ENCODE measurements around the gene BMPR2. TPM values are rescaled to one million over a fixed set of nuclear protein-coding genes. Genes with fewer than 3 reads are reported as not detected.
A peak's percentile ranks its signal among the peaks of the same experiment; 100 is the strongest.

Gene BMPR2
- total RNA-seq, 1 donor from 2014 or later = 88.9 TPM

DNA sequence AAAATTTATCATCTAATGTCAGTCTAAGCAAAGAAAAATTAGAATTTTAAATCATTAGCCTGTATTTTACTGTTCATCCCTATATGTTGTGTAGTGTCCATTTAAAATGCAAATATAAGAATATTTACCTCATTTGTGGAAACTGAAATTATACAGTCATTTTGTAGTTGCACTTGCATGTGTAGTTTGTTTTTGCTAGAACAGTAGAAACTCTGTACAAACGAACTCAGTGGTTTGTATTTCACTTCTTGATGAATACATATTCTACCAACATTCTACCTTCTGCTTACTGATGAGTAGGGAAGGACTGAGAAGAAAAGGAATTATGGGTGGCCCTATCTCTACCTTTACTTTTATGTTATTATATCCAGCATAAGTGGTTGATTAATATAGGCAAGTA, 29.7 kb downstream of the BMPR2 start:
- TF ChIP-seq, protein P1, sequence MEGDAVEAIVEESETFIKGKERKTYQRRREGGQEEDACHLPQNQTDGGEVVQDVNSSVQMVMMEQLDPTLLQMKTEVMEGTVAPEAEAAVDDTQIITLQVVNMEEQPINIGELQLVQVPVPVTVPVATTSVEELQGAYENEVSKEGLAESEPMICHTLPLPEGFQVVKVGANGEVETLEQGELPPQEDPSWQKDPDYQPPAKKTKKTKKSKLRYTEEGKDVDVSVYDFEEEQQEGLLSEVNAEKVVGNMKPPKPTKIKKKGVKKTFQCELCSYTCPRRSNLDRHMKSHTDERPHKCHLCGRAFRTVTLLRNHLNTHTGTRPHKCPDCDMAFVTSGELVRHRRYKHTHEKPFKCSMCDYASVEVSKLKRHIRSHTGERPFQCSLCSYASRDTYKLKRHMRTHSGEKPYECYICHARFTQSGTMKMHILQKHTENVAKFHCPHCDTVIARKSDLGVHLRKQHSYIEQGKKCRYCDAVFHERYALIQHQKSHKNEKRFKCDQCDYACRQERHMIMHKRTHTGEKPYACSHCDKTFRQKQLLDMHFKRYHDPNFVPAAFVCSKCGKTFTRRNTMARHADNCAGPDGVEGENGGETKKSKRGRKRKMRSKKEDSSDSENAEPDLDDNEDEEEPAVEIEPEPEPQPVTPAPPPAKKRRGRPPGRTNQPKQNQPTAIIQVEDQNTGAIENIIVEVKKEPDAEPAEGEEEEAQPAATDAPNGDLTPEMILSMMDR (IDR thresholded peaks at IDR 0.05; ENCODE audit: unreplicated experiment) = no peak
- peak overlapping the region; percentile 82 for H3K27ac Mint-ChIP-seq (ENCODE audit: unreplicated experiment)
- no peak overlapping the region for H3K4me3 Mint-ChIP-seq (ENCODE audit: unreplicated experiment)
- peaks cover 36% of the 10 kb centered on the region for H3K4me1 Mint-ChIP-seq (ENCODE audit: unreplicated experiment)
- H3K27me3 Mint-ChIP-seq (ENCODE audit: unreplicated experiment) = peaks cover 1% of the 10 kb centered on the region
- DNase-seq (ENCODE audit: low spot score) = no peak
- H3K36me3 Mint-ChIP-seq (ENCODE audit: low read depth, unreplicated experiment) = peaks cover 3% of the 10 kb centered on the region
- no peaks in the 10 kb centered on the region for H3K9me3 Mint-ChIP-seq (ENCODE audit: unreplicated experiment)

DNA sequence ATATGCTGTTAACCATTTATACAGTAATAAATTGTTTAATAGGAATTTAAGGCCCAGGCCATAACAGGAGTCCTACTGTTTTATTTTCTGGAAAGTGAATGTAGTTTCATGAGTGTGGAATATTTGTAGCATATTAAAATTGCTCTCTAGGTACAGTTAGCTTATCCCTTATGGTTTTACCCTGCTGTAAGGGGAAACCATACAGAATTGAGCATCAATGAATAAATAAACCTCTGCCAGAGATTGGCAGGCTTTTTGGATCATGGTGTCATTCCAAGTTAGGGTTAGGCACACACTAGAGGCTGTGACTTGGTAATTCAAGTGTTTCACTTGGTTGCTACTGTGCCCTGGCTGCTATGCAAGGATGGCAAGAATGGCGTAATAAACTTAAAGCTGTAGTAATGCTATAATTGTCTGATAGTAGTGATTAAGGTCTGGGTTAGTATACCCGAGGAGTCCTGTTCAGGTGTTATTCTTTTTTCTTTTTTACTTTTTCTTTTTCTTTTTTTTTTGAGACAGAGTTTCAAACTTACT, 30.4 kb downstream of the BMPR2 start:
- Mint-ChIP-seq H3K4me1 (ENCODE audit: unreplicated experiment) (peaks cover 43% of the 10 kb centered on the region), H3K27ac (ENCODE audit: unreplicated experiment) (no peak overlapping the region), H3K4me3 (ENCODE audit: unreplicated experiment) (no peak overlapping the region), H3K9me3 (ENCODE audit: unreplicated experiment) (no peaks in the 10 kb centered on the region), H3K27me3 (ENCODE audit: unreplicated experiment) (peaks cover 1% of the 10 kb centered on the region), H3K36me3 (ENCODE audit: low read depth, unreplicated experiment) (peaks cover 3% of the 10 kb centered on the region)
- TF ChIP-seq, protein P1 (IDR thresholded peaks at IDR 0.05; ENCODE audit: unreplicated experiment) = no peak
- DNase-seq (ENCODE audit: low spot score) = no peak

DNA sequence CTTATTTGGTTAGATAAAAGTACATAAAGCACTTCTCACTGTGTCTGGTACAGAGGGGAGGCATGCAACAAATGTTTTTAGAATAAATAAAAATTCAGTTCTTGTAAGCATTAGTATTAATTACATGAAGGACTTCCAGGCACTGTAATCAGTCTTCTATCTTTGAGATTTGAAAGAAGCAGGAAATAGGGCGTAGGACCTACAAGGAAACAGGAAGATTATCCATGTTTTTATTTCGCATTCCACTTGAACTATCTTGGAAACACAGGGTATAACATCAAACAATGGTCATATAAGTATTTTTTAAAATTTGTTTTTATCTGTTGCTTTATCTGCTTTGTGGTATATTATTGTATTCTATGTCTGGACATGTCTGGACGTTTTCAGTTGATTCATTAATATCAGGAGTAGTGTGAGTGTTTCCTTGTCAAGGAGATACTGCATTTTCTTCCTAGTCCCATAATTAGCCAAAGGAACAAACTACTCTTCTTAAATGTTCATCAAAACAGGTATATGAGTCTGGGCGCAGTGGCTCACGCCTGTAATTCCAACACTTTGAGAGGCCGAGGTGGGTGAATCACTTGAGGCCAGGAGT, 32.5 kb downstream of the BMPR2 start:
- DNase-seq (ENCODE audit: low spot score) = no peak

DNA sequence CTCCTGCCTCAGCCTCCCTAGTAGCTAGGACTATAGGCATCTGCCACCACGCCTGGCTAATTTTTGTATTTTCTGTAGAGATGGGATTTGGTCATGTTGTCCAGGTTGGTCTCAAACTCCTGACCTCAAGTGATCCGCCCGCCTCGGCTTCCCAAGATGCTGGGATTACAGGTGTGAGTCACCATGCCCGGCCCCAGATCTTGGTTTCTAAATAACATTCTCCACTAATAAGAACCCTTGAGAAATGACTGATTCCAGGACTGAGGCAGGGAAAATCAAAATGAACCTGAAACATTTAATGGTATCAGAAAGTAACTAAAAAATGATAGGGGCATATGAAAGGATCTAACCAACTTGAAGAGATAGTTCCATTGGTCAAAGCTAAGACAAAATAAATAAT, 34.0 kb downstream of the BMPR2 start:
- TF ChIP-seq, protein P1 (IDR thresholded peaks at IDR 0.05; ENCODE audit: unreplicated experiment) = no peak
- Mint-ChIP-seq H3K27me3 (ENCODE audit: unreplicated experiment) (peaks cover 1% of the 10 kb centered on the region), H3K27ac (ENCODE audit: unreplicated experiment) (peak overlapping the region; percentile 89), H3K4me3 (ENCODE audit: unreplicated experiment) (peak overlapping the region; percentile 31), H3K36me3 (ENCODE audit: low read depth, unreplicated experiment) (no peaks in the 10 kb centered on the region), H3K4me1 (ENCODE audit: unreplicated experiment) (peaks cover 53% of the 10 kb centered on the region), H3K9me3 (ENCODE audit: unreplicated experiment) (no peaks in the 10 kb centered on the region)
- DNase-seq (ENCODE audit: low spot score) = no peak

More for the DNA sequence above, 32.5 kb downstream of the BMPR2 start:
- Mint-ChIP-seq H3K27ac (ENCODE audit: unreplicated experiment) (peak overlapping the region; percentile 99), H3K27me3 (ENCODE audit: unreplicated experiment) (peaks cover 1% of the 10 kb centered on the region), H3K4me1 (ENCODE audit: unreplicated experiment) (peaks cover 51% of the 10 kb centered on the region), H3K4me3 (ENCODE audit: unreplicated experiment) (peak overlapping the region; percentile 44), H3K9me3 (ENCODE audit: unreplicated experiment) (no peaks in the 10 kb centered on the region), H3K36me3 (ENCODE audit: low read depth, unreplicated experiment) (no peaks in the 10 kb centered on the region)
- TF ChIP-seq, protein P1 (IDR thresholded peaks at IDR 0.05; ENCODE audit: unreplicated experiment) = no peak

DNA sequence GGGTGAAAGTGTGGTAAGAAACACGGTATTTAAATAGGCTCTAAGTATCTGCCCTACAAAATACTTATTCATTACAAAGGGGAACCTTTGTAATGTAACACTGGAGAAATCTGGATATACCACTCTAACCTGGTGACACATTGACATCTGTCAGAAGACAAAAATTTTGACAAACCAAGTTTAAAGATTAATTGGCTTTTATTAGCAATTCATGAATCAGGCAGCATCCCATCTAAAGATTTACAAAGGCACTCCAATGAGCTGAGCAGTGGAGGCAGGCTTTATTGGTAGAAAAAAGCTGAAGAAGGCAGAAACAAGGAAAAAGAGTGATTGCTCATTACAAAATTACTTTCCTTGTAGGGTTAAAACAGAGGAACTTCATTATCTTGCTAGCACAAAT, 35.0 kb downstream of the BMPR2 start:
- H3K27ac Mint-ChIP-seq (ENCODE audit: unreplicated experiment) = peak overlapping the region; percentile 62

More for the DNA sequence above, 35.0 kb downstream of the BMPR2 start:
- H3K9me3 Mint-ChIP-seq (ENCODE audit: unreplicated experiment) = no peaks in the 10 kb centered on the region
- TF ChIP-seq, protein P1 (IDR thresholded peaks at IDR 0.05; ENCODE audit: unreplicated experiment) = no peak
- peak overlapping the region; percentile 53 for H3K4me3 Mint-ChIP-seq (ENCODE audit: unreplicated experiment)
- peaks cover 53% of the 10 kb centered on the region for H3K4me1 Mint-ChIP-seq (ENCODE audit: unreplicated experiment)
- H3K36me3 Mint-ChIP-seq (ENCODE audit: low read depth, unreplicated experiment) = peaks cover 7% of the 10 kb centered on the region
- no peak for DNase-seq (ENCODE audit: low spot score)
- peaks cover 3% of the 10 kb centered on the region for H3K27me3 Mint-ChIP-seq (ENCODE audit: unreplicated experiment)

Measured in endothelial cell (in vitro differentiated cells).